ENCODE data around the gene ARIH1.

Gene ARIH1

DNA sequence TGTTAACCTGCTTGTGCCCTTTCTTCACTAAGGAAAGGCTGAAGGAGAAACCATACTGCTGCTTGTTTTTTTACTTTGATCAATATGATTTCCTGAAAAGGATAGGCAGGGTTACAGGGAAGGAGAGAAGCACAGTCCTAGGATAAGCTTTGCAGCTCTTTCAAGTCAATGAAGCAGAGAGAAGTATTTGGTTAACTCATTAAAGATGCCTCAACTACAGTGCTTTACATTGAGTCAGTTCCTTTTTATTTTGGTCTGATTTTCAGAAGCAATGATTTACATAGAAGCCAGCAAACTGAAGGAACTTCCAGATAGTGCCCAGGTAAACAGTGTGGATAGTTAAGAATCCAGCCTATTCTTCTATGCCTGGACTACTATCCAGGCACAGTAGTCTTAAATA, 64.8 kb downstream of the ARIH1 start:
- no peak for DNase-seq (ENCODE audit: low read depth in 2 of 2)

GRCh38 chr15:72540606-72541237, 66.6 kb downstream of the ARIH1 start:
- no peak for DNase-seq (ENCODE audit: low read depth in 2 of 2)

- no peak for DNase-seq (ENCODE audit: low read depth in 2 of 2)
These were observed 67.5 kb downstream of the ARIH1 start for GRCh38 chr15:72541674-72542073.

GRCh38 chr15:72545156-72545555, 71.0 kb downstream of the ARIH1 start:
- no peak for DNase-seq (ENCODE audit: low read depth in 2 of 2)

- DNase-seq (ENCODE audit: low read depth in 2 of 2) = no peak
These were observed 80.6 kb downstream of the ARIH1 start for GRCh38 chr15:72554471-72555425.

- DNase-seq (ENCODE audit: low read depth in 2 of 2) = peak in 1 of 2 experiments; percentile 12
These were observed 85.7 kb downstream of the ARIH1 start for GRCh38 chr15:72559781-72560180.

- no peak for DNase-seq (ENCODE audit: low read depth in 2 of 2)
These were observed 86.3 kb downstream of the ARIH1 start for GRCh38 chr15:72560458-72560857.

DNA sequence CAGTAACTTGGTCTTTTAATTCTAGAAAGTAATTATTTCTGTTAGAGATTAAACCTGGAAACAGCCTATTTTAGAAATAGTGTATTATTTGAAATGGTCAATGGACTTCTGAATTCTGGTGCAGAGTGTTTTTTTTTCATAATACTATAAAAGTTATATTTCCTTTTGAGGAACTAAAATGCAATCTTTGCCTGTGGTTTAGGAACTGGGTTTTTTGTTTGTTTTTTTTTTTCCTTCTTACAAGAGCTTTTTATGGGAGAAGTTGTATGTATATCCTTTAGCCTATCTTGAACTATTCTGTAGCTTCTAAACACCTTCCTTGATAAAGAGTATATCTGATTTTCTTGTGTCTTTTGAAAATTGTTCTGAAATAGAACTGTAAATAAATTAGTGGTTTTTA, 88.3 kb downstream of the ARIH1 start:
- DNase-seq (ENCODE audit: low read depth in 2 of 2) = no peak

DNA sequence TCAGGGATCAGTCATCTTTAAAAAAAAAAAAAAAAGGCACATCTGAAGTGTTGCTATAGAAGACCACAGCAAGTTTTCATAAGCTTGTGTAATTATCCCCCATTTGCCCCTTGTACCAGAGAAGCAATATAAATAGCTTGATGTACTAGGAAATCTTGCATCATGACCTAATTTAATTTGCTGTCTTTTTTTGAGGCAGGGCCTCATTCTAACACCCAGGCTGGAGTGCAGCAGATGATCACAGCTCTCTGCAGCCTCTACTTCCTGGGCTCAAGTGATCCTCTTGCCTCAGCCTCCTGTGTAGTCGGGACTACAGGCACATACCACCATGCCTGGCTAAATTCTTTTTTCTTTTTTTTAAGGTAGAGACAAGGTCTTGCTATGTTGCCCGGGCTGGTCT, 88.7 kb downstream of the ARIH1 start:
- no peak for DNase-seq (ENCODE audit: low read depth in 2 of 2)

GRCh38 chr15:72564091-72564490, 90.0 kb downstream of the ARIH1 start:
- DNase-seq (ENCODE audit: low read depth in 2 of 2) = no peak

DNA sequence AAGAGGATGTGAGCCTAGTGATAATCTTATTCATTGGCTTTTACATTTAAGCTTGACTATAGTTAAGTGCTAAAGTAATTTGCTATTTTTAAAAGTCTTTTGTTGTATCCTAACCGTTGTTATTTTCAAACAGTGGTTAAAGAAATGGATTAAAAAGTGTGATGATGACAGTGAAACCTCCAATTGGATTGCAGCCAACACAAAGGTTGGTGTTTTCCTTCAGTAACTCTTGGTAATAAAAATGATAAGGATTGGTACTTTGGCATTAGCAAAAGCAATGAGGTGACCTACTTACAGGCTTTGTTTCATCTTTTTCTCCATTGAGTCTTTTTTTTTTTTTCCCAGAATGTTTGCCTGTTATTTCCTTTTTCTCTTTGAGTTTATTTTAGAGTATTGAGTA, 92.8 kb downstream of the ARIH1 start:
- no peak for DNase-seq (ENCODE audit: low read depth in 2 of 2)

DNA sequence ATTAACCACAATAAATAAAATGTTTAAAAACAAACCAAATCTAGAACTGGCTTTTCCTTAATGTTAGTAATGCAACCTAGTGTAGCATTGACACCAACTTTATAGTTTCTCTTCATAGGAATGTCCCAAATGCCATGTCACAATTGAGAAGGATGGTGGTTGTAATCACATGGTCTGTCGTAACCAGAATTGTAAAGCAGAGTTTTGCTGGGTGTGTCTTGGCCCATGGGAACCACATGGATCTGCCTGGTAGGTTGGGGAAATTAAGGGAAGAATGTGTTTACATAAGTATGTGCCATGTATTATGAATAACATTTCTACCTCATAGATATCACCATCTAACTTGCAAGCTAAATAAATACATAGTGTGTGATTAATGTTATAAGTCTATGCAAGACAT, 95.9 kb downstream of the ARIH1 start:
- no peak for DNase-seq (ENCODE audit: low read depth in 2 of 2)

GRCh38 chr15:72579814-72580213, 105.7 kb downstream of the ARIH1 start:
- no peak for DNase-seq (ENCODE audit: low read depth in 2 of 2)

DNA sequence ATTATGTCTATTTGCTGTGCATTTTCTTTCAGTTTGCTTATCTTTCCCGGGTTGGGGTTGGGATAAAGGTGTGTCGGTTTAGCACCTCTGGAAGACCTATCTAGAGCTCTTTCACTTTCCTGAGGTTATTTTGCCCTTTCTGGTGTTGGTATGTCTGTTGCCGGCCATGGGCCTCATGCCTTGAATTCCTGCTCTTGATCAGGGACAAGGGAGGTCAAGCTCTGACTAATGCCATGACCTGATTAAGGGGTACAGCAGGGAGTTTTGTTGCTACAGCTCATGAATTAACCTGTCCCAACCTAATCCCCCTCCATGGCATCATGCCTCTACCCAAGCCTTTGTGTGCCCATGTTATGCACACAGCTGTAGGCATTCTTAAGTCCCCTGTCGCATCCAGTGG, 109.9 kb downstream of the ARIH1 start:
- no peak for DNase-seq (ENCODE audit: low read depth in 2 of 2)

GRCh38 chr15:72585025-72585424, 110.9 kb downstream of the ARIH1 start:
- DNase-seq (ENCODE audit: low read depth in 2 of 2) = no peak

DNA sequence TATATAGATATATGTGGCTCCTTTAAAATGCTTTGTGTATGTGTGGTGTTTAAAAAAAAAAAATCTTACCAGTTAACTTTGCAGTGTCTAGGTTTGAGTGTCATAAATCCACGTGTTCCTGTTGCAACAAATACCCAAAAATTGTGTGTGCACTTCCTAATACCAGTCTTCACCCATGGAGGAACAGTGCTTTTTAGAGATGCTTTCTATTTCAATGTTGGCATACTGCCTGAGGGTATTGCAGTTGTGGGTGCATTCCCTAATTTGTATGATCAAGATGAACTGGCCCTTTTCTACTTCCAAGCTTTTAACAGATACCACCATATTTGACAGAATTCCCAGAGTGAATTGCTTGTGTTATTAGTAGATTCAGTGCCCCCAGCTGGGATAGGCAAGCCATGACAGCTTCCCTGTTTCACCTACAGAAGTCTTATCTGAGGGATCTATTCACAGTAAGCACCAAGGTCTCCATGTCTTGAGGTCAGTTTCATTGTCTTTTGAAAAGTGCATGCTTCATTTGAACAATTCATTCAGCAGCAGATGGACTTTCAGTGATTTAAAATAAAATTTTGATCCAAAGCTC, 111.4 kb downstream of the ARIH1 start:
- no peak for DNase-seq (ENCODE audit: low read depth in 2 of 2)

GRCh38 chr15:72588096-72588495, 114.0 kb downstream of the ARIH1 start:
- no peak for DNase-seq (ENCODE audit: low read depth in 2 of 2)

- no peak for DNase-seq (ENCODE audit: low read depth in 2 of 2)
These were observed 116.3 kb downstream of the ARIH1 start for GRCh38 chr15:72590427-72590826.

DNA sequence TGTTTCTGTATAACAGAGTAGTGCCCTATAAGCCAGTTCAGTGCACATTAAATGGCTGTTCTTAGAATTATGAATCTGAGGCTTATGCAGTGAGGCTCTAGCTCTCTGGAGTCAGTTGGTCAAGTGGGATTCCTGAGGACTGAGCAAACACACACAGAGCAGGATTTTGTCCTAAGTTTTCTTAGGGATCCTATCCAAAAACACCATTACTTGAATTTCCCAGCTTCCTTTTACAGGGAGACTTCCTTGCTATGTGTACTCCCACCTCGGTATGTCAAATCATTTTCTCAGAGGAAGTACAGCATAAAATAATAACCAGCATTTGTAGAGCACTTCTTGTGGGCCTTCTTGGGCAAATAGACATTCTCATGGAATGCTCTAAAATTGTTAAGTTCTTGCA, 117.2 kb downstream of the ARIH1 start:
- peak; percentile 11 to 17 for DNase-seq (ENCODE audit: low read depth in 2 of 2)

- DNase-seq (ENCODE audit: low read depth in 2 of 2) = no peak
These were observed 118.0 kb downstream of the ARIH1 start for GRCh38 chr15:72592097-72592496.

DNA sequence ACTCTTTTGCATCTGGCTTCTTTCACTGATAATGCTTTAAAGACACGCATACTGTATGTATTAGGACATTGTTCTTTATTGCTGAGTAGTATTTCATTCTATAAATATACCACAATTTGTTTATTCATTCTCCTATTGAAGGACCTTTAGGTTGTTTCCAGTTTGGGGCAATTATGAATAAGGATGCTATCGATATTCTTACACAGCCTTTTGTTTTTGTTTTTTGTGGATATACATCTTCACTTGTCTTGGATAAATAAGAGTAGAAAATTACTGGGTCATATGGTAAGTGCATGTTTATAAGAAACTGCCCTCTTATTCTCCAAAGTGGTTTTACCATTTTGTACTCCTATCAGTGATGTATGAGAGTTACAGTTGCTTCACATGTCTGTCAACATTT, 118.5 kb downstream of the ARIH1 start:
- no peak for DNase-seq (ENCODE audit: low read depth in 2 of 2)

GRCh38 chr15:72593838-72594237, 119.7 kb downstream of the ARIH1 start:
- DNase-seq (ENCODE audit: low read depth in 2 of 2) = no peak

All from fibroblast of skin of left biceps (primary cell).